C1 segment of cervical spinal cord (tissue), 14 donors: ENCODE measurements around the gene USP25.

ENCODE experiments used
- DNase-seq, 14 donors: peaks; one replicate each; lab custom pipeline; 2025; lab: John Stamatoyannopoulos, UW

The USP25 gene

DNA sequence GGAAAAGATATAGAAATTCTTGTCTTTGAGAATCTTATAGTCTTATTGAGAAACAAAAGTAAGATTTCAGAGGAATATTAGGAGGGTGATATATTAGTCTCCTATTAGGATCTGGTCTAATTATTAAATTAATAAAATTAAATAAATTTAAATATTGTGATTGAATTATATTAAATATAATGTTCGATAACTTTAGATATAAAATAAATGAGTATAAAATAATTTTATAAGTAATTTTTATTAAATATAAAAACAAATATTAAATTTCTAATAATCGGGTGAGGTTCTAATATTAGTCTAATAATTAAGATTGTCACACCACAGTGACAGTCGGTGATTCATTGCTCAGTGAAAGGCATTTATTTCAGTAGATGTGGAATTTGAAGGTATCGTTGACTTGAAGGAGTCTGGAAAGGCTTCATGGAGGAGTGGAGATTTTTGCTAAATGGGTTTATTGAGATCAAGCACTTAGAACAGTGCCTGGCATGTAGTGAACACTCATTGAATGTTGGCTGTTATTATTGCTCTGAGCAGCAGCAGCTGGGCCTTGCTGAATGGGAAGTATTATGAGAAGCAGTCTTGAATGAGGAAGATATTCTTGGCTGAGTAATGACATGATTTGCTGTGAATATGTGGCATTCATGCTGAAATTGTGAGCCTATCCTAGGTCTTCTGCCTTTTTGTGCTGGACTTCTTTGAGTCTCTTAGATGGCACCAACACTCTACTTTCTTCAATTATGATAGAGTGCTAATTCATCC lies 74.6 kb downstream of the USP25 start:
- DNase-seq, result peak in 5 of 14 donors; percentile 1 to 30 (median 5)

DNA sequence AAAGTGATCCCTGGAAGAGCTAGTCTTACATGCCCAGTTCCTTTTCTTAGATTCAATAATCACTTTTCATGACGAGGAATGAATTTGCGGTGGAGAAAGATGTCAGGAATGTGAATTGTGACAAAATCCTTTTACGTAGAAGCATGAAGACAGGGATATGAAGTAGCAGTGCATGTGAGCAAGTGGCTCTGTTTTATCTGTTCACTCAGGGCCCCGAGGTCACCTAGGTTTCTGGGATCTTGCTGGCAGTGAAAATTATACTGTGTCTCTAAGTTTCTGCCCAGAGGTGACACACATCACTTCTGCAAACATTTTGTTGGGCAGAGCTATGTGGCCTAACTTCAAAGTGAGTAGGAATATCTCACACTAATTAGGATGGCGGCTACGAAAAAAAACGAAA lies 79.3 kb downstream of the USP25 start:
- no peak for DNase-seq

DNA sequence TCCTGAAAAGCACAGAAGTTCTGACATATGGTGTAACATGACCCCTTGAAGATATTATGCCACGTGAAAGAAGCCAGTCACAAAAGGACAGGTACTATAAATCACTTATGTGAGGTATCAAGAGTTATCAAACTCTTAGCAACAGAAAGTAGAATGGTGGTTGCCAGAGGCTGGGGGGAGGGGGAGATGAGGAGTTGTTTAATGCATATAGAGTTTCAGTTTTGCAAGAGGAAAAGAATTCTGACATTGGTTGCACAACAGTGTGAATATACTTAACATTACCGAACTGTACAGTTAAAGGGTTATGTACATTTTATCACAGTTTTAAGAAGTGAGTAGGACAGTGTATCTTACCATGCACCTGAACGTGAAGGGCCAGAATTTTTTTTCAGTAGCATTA lies 80.0 kb downstream of the USP25 start:
- no peak for DNase-seq

DNA sequence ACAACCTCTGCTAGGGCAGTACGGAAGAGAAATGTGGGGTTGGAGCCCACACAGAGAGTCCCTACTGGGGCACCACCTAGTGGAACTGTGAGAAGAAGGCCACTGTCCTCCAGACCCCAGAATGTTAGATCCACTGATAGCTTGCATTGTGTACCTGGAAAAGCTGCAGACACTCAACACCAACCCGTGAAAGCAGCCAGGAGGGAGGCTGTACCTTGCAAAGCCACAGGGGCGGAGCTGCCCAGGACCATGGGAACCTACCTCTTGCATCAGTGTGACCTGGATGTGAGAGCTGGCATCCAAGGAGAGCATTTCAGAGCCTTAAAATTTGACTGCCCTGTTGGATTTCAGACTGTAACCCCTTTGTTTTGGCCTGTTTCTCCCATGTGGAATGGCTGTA lies 85.5 kb downstream of the USP25 start:
- DNase-seq, result no peak

DNA sequence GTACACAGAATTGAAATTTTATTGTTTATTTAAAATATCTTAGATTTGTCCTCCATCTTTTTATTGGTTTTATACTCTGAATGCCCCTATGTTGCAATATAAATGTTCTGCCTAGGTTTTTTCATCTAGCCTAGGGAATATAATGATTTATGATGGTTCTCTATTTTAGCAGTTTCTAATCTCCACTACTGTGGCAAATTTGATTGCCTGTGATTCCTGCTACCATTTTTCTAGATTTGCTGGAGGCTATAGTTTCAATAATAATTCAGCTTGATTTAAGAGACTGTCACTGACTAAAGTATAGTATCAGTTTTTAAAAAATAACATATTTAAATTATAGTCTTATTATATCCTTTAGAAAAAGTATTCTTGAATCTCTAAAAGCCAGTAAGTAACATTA lies 90.5 kb downstream of the USP25 start:
- DNase-seq, result no peak

DNA sequence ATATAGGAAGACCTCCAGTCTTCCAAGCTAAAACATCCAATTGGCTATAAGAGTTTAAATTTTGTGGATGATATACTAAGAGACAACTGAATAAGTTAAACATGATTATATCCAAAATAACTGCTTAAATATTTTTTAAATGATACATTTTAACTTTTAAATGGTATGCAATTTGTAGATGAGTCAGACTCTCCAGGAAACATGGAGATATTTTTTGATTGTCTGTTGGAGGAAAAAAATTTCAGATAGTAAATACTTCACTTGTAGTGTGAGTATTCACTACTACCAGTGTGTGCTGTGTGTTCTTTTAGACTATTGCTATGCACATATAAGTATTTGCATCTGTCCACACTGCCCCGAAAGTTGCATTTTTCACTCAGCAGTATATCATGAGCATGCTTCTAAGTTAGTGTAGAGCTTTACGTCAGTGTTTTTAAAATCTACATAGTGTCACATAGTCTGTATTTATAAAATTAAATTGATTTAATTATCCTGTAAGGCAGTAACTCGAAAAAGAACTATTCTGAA lies 91.1 kb downstream of the USP25 start:
- no peak for DNase-seq

DNA sequence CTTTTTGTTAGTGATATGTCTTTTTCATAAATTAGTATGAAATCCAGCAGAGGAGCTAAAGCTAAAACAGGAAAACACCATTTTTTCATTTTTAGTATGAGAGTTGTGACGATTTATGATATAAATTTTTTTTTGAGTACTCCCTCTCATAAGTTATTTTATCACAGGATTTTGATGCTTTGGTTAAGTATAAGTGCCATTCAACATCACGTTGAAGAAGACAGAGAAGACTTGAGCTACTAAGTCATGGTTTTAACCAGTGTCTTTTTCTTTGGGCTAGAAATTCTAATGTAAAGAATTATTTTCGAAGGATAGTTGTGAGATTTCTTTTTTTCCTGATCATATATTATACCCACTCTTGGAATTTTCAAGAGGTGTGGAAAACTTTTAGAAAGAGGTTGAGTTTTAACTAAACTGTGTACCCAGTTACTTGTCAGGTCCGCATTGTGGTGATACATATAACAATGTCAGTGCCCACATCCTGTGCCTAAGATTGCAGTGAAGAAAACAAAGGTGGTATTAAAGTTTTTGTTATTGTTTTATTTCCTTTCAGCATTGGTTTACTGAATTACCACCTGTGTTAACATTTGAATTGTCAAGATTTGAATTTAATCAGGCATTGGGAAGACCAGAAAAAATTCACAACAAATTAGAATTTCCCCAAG lies 93.8 kb downstream of the USP25 start:
- no peak for DNase-seq

DNA sequence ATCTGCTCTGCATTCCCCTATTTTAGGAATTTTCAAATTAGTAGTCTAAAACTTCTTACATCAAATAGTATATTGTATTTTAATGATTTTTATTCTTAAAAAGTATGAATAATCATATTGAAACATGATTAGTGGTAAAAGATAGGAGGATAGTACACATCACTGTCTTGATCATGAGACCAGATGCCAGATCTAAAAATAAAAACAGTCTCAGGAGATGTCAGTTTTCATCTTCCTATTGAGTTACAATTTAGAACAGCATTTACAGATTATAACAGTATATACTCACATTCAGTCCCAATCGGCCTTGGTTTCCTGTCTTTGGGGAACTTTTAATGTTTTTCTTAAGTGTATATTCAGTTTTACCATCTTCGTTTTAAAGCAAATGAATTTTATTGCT lies 95.9 kb downstream of the USP25 start:
- peak in 1 of 14 donors; percentile 52 for DNase-seq

DNA sequence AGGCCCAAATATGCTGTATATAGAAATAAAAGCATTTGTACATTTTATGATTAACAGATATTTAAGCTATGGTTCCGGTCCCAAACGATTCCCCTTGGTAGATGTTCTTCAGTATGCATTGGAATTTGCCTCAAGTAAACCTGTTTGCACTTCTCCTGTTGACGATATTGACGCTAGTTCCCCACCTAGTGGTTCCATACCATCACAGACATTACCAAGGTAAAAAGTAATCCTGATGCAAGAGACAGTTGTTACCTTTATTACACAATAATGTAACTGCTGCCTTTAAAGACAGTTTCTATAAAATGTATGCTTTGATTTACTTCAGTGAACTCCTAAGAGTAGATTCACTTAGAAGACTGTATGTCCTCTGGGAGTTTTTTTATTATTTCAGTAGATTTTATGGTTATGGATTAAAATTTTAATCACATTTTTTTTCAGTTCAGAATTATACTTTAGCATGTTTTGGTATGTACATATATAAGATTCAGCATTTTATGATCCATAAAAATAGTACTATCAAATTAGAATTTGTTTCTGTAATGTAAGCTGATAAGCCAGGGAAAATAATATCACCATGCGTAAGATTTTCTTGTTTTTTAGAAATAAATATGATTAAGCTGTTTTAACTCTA lies 96.5 kb downstream of the USP25 start:
- peak in 1 of 14 donors; percentile 60 for DNase-seq

DNA sequence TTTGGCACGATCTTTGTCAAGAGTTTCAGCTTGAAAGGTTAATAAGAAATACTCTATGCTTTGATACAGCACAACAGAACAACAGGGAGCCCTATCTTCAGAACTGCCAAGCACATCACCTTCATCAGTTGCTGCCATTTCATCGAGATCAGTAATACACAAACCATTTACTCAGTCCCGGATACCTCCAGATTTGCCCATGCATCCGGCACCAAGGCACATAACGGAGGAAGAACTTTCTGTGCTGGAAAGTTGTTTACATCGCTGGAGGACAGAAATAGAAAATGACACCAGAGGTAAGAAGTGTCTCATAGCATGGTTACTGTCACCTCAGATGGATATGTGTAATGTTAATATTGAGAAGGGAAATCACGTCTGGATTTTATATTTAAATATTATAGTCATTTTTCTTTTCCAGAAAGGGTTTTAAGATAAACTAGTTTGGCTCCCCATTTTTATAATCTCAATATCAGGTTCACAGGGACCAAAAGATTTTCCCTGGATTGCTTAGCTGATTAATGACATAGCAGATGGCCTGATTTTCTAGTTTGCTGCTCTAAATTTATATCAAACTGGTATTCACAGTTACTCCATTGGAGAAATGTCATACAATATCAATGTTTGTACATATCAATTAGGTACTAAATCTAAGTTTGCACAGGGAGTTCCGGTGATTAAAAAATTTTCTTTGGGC lies 97.3 kb downstream of the USP25 start:
- peak in 1 of 14 donors; percentile 86 for DNase-seq

DNA sequence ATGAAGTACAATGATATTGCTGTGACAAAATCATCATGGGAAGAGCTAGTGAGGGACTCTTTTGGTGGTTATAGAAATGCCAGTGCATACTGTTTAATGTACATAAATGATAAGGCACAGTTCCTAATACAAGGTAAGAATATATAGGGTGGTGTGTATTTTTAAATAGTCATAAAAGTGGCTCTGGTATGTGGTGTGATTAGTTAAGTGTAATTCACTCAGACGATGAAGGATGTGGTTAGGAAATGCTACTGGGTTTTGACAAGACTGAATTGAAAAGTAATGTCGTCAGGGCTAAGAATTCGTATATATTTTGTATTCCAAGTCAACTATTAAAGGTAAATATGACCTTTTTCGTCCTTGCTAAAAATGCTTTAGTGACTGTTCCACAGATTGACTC lies 101.7 kb downstream of the USP25 start:
- DNase-seq, result no peak

DNA sequence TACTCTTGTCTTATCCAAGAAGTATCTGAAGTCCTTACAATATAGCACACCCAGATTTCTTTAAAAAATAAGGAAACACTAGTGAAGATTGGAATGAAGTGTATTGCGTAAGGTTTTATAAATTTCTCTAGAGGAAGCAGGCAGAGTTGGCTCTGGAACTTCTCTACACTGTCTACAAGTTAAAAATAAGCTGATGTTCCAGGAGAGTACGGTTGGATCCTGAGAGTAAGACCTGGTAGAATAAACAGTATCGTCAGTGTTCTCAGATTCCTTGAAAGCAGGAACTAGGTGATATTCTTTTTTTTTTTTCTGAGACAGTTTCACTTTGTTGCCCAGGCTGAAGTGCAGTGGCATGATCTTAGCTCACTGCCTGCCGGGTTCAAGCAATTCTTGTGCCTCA lies 107.9 kb downstream of the USP25 start:
- DNase-seq, result no peak

DNA sequence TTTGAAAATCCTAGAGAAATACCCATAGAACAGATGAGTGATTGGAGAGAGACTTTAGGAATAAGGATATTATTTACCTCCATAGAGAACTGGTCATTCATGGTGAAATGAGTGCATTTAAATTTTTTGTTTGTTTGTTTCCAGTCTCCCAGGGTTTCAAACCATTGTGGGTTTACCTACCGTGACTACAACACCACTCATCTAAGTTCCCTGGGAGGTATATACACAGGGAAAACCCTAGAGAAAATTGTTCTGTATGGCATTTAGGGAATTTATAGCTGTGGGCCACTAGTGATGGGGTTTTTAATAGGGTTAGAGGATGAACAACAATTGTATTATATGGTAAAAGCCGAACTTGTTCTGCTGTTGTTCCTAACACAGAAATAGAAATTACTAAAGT lies 109.2 kb downstream of the USP25 start:
- DNase-seq, result no peak

DNA sequence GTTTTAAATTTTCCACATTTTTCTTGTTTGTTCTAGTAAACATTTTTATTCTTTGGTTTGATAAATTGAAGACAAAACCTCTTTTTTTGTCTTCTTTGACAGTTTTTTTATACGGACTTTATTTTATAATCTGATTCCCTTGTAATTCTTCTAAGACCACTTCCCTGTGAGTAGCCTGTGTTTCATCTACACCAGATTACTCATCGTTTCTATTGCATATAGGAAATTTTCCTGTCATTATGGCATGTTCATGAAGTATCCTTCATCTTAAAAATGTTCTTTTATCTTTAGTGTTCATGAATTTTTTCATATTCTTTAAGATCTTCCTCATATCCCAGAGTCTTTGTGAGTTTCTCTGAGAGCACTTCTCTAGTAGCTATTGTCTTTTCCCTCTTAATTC lies 109.8 kb downstream of the USP25 start:
- DNase-seq, result no peak

DNA sequence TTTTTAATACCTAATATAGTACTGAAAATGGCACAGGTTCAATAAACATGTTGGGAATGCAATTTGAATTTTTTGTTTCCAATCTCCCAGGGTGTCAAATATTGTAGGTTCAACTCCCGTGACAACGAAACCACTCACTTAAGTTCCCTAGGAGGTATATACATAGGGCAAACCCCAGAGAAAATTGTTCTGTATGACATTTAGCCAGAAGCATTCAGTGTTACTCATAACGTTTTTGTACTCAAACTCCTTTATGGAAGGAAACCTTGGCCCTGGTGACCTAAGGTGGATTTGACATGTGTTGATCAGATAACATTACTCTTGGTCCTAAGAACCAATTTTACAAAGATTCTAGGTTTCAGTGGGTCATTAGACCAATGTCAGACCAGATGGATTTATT lies 110.6 kb downstream of the USP25 start:
- no peak for DNase-seq

DNA sequence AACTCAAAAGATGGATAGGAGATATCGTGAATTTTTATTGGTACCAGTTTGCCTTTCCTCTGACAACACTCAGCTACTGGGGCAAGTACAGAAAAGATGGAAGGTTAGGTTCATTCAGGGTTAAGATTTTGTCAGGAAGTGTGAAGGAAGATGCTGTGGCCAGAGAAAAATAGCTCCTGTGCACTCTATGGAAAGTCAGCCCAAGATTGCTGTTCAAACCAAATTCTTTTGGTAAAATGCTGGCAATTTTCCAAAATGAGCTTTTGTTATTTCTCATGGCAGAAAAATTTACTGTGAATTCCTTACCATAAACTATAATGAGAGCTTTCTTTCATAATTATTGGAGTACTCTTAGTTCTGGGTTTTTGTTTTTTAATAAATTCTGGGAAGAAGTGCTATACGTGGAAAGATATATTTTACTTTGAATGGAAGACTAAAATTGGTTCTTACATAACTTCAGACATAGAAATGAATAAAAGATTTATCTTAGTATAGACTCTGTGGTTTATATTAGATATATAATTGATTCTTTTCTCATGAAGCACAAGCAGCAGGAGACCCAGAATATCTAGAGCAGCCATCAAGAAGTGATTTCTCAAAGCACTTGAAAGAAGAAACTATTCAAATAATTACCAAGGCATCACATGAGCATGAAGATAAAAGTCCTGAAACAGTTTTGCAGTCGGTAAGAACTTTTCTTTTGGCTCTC lies 112.2 kb downstream of the USP25 start:
- DNase-seq, result no peak

DNA sequence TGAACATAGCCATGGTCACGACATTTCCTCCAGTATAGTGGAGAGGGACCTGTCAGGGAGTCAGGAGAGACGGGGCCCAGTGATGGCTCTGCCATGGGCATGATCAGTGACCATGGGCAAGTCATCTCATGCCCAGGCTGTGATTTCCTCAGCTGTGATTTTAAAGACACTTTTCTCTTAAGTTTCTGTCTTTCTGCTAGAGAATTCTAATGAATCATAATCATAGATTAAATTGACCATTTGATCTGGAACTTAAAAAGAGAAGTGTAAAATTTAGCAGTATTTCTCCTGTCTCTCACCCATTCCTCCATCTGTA lies 112.7 kb downstream of the USP25 start:
- no peak for DNase-seq

DNA sequence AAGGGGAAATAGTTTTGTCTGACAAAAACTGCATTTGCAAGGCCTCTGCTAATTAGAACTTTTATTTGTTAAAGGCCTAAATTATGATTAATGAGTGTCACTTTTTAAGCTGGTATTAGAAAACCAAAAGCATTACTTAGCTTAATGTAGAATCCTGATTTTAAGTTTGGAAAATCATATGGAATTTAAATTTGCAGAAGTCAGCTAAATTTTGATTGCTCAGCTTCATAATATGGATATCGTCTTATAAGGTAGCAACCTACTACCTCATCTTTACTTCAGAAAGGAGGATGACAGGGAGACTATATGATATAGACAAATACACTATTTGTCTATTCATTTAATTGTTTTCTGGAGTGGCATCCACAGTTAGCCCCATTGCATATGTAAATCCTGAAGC lies 114.0 kb downstream of the USP25 start:
- DNase-seq, result no peak

DNA sequence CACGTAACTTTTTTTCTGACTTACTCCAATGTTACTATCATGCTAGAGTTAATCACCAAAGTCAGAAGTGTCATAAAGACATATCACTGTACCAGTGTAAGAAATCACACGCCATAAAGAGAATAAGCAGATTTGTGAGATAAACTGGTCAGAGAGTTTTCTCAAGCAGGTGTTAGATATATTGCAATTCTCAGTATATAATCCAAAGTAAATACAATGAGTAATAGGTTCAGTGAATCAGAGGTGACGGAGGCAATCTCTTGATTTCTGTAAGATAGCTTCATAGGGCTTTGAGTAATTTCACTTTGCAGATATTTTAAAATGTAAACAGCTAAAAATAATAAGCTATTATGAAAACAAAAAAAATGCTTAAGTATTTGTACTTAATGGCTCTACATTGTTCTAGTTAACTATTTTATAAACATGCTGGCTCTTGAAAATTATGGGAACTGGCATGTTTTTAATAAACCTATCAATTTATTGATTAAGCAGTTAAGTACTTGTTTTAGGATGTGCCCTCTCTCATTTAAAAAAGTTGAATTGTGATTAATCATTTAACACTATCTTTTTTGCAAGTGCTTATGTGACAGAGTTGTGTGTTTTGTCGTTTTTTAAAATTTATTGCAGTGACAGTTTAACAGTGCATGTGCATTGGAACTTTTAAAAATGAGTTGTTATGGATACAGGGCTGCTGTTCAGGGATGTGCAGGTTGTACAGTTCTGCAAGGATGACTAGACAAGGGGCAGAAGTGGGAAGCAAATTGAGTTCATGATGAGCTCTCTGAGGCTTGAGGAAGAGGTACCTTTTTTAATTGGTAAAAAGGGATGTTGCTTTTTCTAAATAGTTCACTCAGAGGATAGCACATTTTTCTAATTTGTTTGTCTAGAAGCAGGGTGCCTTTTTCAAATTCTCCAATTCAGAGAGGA lies 119.1 kb downstream of the USP25 start:
- DNase-seq, result no peak

DNA sequence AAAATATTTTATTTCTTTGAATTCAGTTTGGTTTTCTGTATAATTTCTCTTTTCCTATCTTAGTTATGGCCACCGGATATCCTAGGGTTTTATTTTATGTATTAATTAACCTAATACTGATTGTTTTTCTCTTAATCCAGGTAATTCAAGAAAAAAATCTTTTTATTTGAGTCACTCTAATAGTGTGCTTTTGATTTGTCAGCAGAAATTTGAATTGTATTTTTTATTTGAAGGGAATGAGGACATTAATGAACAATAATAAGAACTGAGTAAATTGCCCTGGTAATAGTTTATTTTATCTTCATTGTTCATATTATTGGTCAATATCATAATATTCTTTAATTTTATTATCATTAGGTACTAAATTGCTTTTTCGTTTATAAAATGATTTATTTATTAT lies 120.1 kb downstream of the USP25 start:
- no peak for DNase-seq

DNA sequence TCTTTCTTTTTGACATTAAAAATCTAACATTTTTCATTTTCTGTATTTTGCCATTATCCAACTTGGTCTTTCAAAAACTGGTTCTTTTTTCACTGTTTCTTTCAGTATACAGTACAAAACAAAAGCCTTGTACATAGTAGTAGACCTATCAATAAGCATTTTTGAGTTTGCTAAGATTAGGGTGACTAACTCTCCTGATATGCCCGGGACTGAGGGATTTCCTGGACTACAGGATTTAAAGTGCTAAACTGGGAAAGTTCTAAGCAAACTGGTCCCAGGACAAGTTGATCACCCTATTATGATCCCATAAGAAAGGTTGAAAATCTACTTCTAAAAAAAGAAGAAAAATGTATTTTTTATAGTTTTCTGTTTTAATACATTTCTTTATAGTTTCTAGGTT lies 120.9 kb downstream of the USP25 start:
- no peak for DNase-seq
